NCI-H146 (cell line): Measurements from ENCODE around the gene NR6A1.
"Not testable (repeated sequence)": the region's sequence is repeated elsewhere in the genome, so short reads cannot be mapped to it uniquely, and the experiment has no call there.

Source experiments
- DNase-seq: peaks from one replicate; lab custom pipeline; 2025; lab: John Stamatoyannopoulos, UW

NR6A1 gene

GRCh38 chr9:124615840-124616239 lies 155.3 kb downstream of the NR6A1 start:
- DNase-seq, result not testable (repeated sequence)

GRCh38 chr9:124615100-124615742 lies 155.9 kb downstream of the NR6A1 start:
- DNase-seq, result no peak

- DNase-seq, result no peak
Measured at GRCh38 chr9:124613849-124614248, 157.3 kb downstream of the NR6A1 start.

GRCh38 chr9:124611106-124611505 lies 160.0 kb downstream of the NR6A1 start:
- DNase-seq, result no peak

- DNase-seq, result no peak
Measured at GRCh38 chr9:124606027-124606426, 165.1 kb downstream of the NR6A1 start.

- no peak for DNase-seq
Measured at GRCh38 chr9:124605258-124605657, 165.9 kb downstream of the NR6A1 start.

- DNase-seq, result no peak
Measured at GRCh38 chr9:124602632-124603031, 168.5 kb downstream of the NR6A1 start.

- no peak for DNase-seq
Measured at GRCh38 chr9:124602204-124602603, 168.9 kb downstream of the NR6A1 start.

- DNase-seq, result no peak
Measured at GRCh38 chr9:124600407-124600806, 170.7 kb downstream of the NR6A1 start.

GRCh38 chr9:124599121-124599795 lies 171.9 kb downstream of the NR6A1 start:
- DNase-seq, result no peak

- no peak for DNase-seq
Measured at GRCh38 chr9:124598048-124598447, 173.1 kb downstream of the NR6A1 start.

GRCh38 chr9:124596172-124596839 lies 174.8 kb downstream of the NR6A1 start:
- DNase-seq, result no peak

GRCh38 chr9:124595743-124596142 lies 175.4 kb downstream of the NR6A1 start:
- no peak for DNase-seq

- no peak for DNase-seq
Measured at GRCh38 chr9:124594673-124595072, 176.4 kb downstream of the NR6A1 start.

- DNase-seq, result no peak
Measured at GRCh38 chr9:124594225-124594624, 176.9 kb downstream of the NR6A1 start.

- DNase-seq, result no peak
Measured at GRCh38 chr9:124593651-124594058, 177.5 kb downstream of the NR6A1 start.

- no peak for DNase-seq
Measured at GRCh38 chr9:124593200-124593599, 177.9 kb downstream of the NR6A1 start.

- DNase-seq, result no peak
Measured at GRCh38 chr9:124590889-124591641, 180.0 kb downstream of the NR6A1 start.

GRCh38 chr9:124584631-124585030 lies 186.5 kb downstream of the NR6A1 start:
- no peak for DNase-seq

- no peak for DNase-seq
Measured at GRCh38 chr9:124583134-124583533, 188.0 kb downstream of the NR6A1 start.

GRCh38 chr9:124580186-124580585 lies 190.9 kb downstream of the NR6A1 start:
- no peak for DNase-seq

- no peak for DNase-seq
Measured at GRCh38 chr9:124576751-124577150, 194.4 kb downstream of the NR6A1 start.
